ENCODE results near the gene PPP1R3A.
"Not testable (repeated sequence)": the region's sequence is repeated elsewhere in the genome, so short reads cannot be mapped to it uniquely, and the experiment has no call there.

Gene PPP1R3A

GRCh38 chr7:113918946-113919345 is at the start of gene PPP1R3A:
Gene PPP1R3A (minus strand): TSS chr7:113919009. CDS start chr7:113918996, 13 bp downstream.
- DNase-seq, result no peak

GRCh38 chr7:113963356-113963755 is 44.5 kb upstream of the PPP1R3A start:
- DNase-seq, result no peak

GRCh38 chr7:113959910-113960309 is 41.1 kb upstream of the PPP1R3A start:
- no peak for DNase-seq

GRCh38 chr7:113955157-113955556 is 36.3 kb upstream of the PPP1R3A start:
- no peak for DNase-seq

GRCh38 chr7:113953553-113953952 is 34.7 kb upstream of the PPP1R3A start:
- DNase-seq, result no peak

- DNase-seq, result no peak
Observed at GRCh38 chr7:113945018-113945938, 26.5 kb upstream of the PPP1R3A start.

GRCh38 chr7:113936982-113937381 is 18.2 kb upstream of the PPP1R3A start:
- no peak for DNase-seq

GRCh38 chr7:113936535-113936934 is 17.7 kb upstream of the PPP1R3A start:
- DNase-seq, result no peak

- DNase-seq, result not testable (repeated sequence)
Observed at GRCh38 chr7:113929389-113929788, 10.6 kb upstream of the PPP1R3A start.

- DNase-seq, result no peak
Observed at GRCh38 chr7:113928112-113928511, 9.3 kb upstream of the PPP1R3A start.

GRCh38 chr7:113922049-113922448 is 3.2 kb upstream of the PPP1R3A start:
- no peak for DNase-seq

- DNase-seq, result no peak
Observed at GRCh38 chr7:113921363-113921762, 2.6 kb upstream of the PPP1R3A start.

GRCh38 chr7:113917840-113918239 is 969 bp downstream of the PPP1R3A start:
- DNase-seq, result no peak

- no peak for DNase-seq
Observed at GRCh38 chr7:113915956-113916355, 2.9 kb downstream of the PPP1R3A start.

GRCh38 chr7:113912876-113913275 is 5.9 kb downstream of the PPP1R3A start:
- DNase-seq, result no peak

GRCh38 chr7:113907617-113908016 is 11.2 kb downstream of the PPP1R3A start:
- no peak for DNase-seq

- no peak for DNase-seq
Observed at GRCh38 chr7:113904521-113904920, 14.3 kb downstream of the PPP1R3A start.

GRCh38 chr7:113892818-113893217 is 26.0 kb downstream of the PPP1R3A start:
- no peak for DNase-seq

- DNase-seq, result no peak
Observed at GRCh38 chr7:113891828-113892227, 27.0 kb downstream of the PPP1R3A start.

- no peak for DNase-seq
Observed at GRCh38 chr7:113891031-113891350, 27.8 kb downstream of the PPP1R3A start.

GRCh38 chr7:113890331-113891030 is 28.3 kb downstream of the PPP1R3A start:
- no peak for DNase-seq

GRCh38 chr7:113883096-113883495 is 35.7 kb downstream of the PPP1R3A start:
- DNase-seq, result no peak

GRCh38 chr7:113880559-113880958 is 38.2 kb downstream of the PPP1R3A start:
- DNase-seq, result no peak

GRCh38 chr7:113878394-113878992 is 40.3 kb downstream of the PPP1R3A start:
- no peak for DNase-seq

Measured in activated CD4-positive, alpha-beta T cell treated with anti-CD3 and anti-CD28 coated beads for 48 hours (primary cell).